Stomach (tissue), 4 donors: ENCODE measurements around the gene ZNF318.

Experiments used
- EP300 ChIP-seq: sonication (generic); formaldehyde crosslinking; IDR thresholded peaks from one replicate; pipeline ENCODE4 v1.6.1; 2017; ENCODE audit warnings: antibody characterized with exemption
- TF ChIP-seq, protein P1 (sequence below), 7 experiments: fragments of 450-650 bp in 4 of 7; fragments of 200-600 bp in 3 of 7; sonication (generic) in 3 of 7; IDR thresholded peaks; one replicate each; pipeline ENCODE4 v1.5.1; 2016 to 2019; ENCODE audit warnings: antibody characterized with exemption in 7 of 7, control low read depth in 2 of 7, mild to moderate bottlenecking in 1 of 7

DNA sequence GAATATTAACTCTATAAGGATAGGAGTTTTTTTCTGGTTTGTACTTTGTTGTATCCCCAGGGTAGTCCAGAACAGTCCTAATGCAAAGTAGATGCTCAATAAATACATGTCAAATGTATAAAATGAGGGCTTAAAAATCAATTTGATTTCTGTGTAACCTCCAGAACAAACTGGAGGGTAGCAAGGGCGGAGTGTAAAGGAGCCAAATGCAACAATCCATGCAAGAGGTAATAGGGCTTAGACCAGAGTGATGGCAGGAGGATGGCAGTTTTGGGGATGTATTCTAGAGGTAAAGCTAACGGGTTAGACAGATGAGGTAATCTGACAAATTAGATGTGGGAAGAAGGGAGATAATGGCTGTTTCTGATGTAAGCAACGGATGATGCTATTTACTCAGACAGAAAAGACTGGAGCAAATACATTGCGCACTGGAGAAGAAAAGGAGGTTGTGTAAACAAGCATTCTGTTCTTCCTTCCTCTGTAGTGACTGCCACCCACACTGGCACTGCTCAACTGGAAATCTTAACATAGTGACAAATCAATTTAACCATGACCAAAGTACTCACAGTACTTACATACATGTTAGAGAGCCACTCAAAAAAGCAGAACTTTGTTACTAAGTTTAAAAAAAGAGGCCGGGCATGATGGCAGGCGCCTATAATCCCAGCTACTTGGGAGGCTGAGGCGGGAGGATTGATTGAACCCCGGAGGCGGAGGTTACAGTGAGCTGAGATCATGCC, 2.0 kb downstream of the ZNF318 start:
- TF ChIP-seq EP300, result no peak
- TF ChIP-seq, protein P1, sequence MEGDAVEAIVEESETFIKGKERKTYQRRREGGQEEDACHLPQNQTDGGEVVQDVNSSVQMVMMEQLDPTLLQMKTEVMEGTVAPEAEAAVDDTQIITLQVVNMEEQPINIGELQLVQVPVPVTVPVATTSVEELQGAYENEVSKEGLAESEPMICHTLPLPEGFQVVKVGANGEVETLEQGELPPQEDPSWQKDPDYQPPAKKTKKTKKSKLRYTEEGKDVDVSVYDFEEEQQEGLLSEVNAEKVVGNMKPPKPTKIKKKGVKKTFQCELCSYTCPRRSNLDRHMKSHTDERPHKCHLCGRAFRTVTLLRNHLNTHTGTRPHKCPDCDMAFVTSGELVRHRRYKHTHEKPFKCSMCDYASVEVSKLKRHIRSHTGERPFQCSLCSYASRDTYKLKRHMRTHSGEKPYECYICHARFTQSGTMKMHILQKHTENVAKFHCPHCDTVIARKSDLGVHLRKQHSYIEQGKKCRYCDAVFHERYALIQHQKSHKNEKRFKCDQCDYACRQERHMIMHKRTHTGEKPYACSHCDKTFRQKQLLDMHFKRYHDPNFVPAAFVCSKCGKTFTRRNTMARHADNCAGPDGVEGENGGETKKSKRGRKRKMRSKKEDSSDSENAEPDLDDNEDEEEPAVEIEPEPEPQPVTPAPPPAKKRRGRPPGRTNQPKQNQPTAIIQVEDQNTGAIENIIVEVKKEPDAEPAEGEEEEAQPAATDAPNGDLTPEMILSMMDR (IDR thresholded peaks at IDR 0.05), result no peak
